ENCODE results near the gene INO80. TPM values are rescaled to one million over a fixed set of nuclear protein-coding genes. Genes with fewer than 3 reads are reported as not detected.

Gene INO80
- total and polyA plus RNA-seq, 2 donors (not counting 3 experiments of a cell fraction or from before 2014, with no cell fraction given) = 5.7 to 29.1 TPM

DNA sequence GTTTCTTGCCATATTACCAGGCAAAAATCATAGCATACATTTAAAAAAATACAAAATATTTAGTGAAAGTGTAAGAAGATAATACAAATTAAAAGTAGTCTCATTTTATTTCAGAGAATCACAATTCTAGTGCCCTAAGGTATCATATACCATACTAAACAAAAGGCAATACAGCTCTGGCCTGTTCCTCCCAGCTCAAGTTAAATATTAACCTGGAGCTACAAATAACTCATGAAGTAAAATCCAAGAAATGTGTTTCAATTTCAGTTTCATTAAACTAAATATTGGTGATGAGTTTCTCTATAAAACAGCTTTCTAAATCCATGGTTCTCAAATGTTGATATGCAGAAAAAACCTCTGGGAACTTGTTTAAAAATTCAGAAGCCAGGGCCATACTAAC, 67.7 kb downstream of the INO80 start:
- no TSS peak for BruUV-seq (replicated peaks)
- H3K79me2 ChIP-seq (ENCODE audit: control insufficient read depth, insufficient read depth, low read length) = no peaks in the 10 kb centered on the region
- no peak overlapping the region for H3K9ac ChIP-seq (replicated peaks; ENCODE audit: extremely low read depth, insufficient read depth, low read length)
- H3K9me1 ChIP-seq (replicated peaks; ENCODE audit: control insufficient read depth, extremely low read depth, insufficient read depth, low read length) = no peaks in the 10 kb centered on the region
- CTCF ChIA-PET = interaction anchor here (1.6 kb wide), 1 partner anchor 106 kb away, joined by 3 read pairs; no protein-coding TSS in a partner anchor
- DNase-seq (ENCODE audit: low read depth, low spot score) (no peak), FAIRE-seq (peak; percentile 40)
- H3K27ac ChIP-seq (ENCODE audit: insufficient read depth, low read depth, low read length) = no peak overlapping the region
- H3K4me1 ChIP-seq (ENCODE audit: control insufficient read depth, extremely low read depth, insufficient read depth, low read length) = no peaks in the 10 kb centered on the region
- H2AFZ ChIP-seq (ENCODE audit: low read depth, low read length) = no peak overlapping the region
- H3K9me3 ChIP-seq (replicated peaks; ENCODE audit: control insufficient read depth, insufficient read depth, low read length) = no peaks in the 10 kb centered on the region
- intact Hi-C loops (cut with micrococcal nuclease) (no loop called here), dilution Hi-C loops (cut with MboI; ENCODE audit: extremely low pct_ligation_motif_present, low sequenced_read_pairs) (no loop called here)
- H3K36me3 ChIP-seq (ENCODE audit: control insufficient read depth in 2 of 2, extremely low read depth in 1 of 2, insufficient read depth in 2 of 2, low read length in 2 of 2) = peaks cover 20 to 27% of the 10 kb centered on the region in 2 experiments
- no peaks in the 10 kb centered on the region for H4K20me1 ChIP-seq (replicated peaks; ENCODE audit: control insufficient read depth, extremely low read depth, insufficient read depth, low read length)
- H3K4me3 ChIP-seq (replicated peaks in 1 of 3; ENCODE audit: insufficient read depth in 1 of 3, low read depth in 1 of 3, low read length in 3 of 3) = no peak overlapping the region
- POLR2A ChIA-PET = no interaction called here
- H3K4me2 ChIP-seq (ENCODE audit: insufficient read depth, low read length) = no peak overlapping the region
- no peak for TF ChIP-seq EZH2 (IDR thresholded peaks at IDR 0.05; ENCODE audit: borderline replicate concordance, low read depth, low read length, severe bottlenecking)
- TF ChIP-seq, protein P1, sequence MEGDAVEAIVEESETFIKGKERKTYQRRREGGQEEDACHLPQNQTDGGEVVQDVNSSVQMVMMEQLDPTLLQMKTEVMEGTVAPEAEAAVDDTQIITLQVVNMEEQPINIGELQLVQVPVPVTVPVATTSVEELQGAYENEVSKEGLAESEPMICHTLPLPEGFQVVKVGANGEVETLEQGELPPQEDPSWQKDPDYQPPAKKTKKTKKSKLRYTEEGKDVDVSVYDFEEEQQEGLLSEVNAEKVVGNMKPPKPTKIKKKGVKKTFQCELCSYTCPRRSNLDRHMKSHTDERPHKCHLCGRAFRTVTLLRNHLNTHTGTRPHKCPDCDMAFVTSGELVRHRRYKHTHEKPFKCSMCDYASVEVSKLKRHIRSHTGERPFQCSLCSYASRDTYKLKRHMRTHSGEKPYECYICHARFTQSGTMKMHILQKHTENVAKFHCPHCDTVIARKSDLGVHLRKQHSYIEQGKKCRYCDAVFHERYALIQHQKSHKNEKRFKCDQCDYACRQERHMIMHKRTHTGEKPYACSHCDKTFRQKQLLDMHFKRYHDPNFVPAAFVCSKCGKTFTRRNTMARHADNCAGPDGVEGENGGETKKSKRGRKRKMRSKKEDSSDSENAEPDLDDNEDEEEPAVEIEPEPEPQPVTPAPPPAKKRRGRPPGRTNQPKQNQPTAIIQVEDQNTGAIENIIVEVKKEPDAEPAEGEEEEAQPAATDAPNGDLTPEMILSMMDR (IDR thresholded peaks at IDR 0.05; ENCODE audit: extremely low read depth in 1 of 2, insufficient read depth in 1 of 2, low read depth in 1 of 2, low read length in 2 of 2) = no peak
- TF ChIP-seq, protein P2, sequence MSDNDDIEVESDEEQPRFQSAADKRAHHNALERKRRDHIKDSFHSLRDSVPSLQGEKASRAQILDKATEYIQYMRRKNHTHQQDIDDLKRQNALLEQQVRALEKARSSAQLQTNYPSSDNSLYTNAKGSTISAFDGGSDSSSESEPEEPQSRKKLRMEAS (IDR thresholded peaks at IDR 0.05; ENCODE audit: insufficient read depth, insufficient read length) = no peak
- TF ChIP-seq FOS (IDR thresholded peaks at IDR 0.05; ENCODE audit: borderline replicate concordance, insufficient read depth, low read length) = no peak
- TF ChIP-seq POLR2A (IDR thresholded peaks at IDR 0.05; ENCODE audit: low read depth, low read length) = no peak
- no peak for TF ChIP-seq GATA2 (IDR thresholded peaks at IDR 0.05; ENCODE audit: insufficient read depth, insufficient read length, low read depth, low read length)
- no peak for TF ChIP-seq MYC (IDR thresholded peaks at IDR 0.05; ENCODE audit: low read depth, low read length)
- no peak for TF ChIP-seq POLR2AphosphoS5 (IDR thresholded peaks at IDR 0.05; ENCODE audit: insufficient read depth, low read depth, low read length)
- TF ChIP-seq JUN (IDR thresholded peaks at IDR 0.05; ENCODE audit: borderline replicate concordance, insufficient read depth, insufficient read length, low read depth) = no peak
- H3K27me3 ChIP-seq (ENCODE audit: control insufficient read depth in 2 of 2, insufficient read depth in 2 of 2, low read length in 2 of 2) = no peaks in the 10 kb centered on the region

Data from endothelial cell of umbilical vein (primary cell).